ENCODE results near the gene TMEM128. TPM values are rescaled to one million over a fixed set of nuclear protein-coding genes. Genes with fewer than 3 reads are reported as not detected.
A peak's percentile ranks its signal among the peaks of the same experiment; 100 is the strongest.
"Not testable (repeated sequence)": the region's sequence is repeated elsewhere in the genome, so short reads cannot be mapped to it uniquely, and the experiment has no call there.

Gene TMEM128
- total and polyA plus RNA-seq, 3 donors from 2014 or later, result 22.3 to 47.4 (median 24.6) TPM

GRCh38 chr4:4259484-4260100 lies 11.6 kb upstream of the TMEM128 start:
- DNase-seq, result no peak
- intact Hi-C loops (cut with DNase I; ENCODE audit: low total_unique reads), result no loop called here
- Histone ChIP-seq H3K4me1 (no peaks in the 10 kb centered on the region), H3K36me3 (ENCODE audit: low read depth, missing control alignments) (no peaks in the 10 kb centered on the region), H3K9me3 (no peaks in the 10 kb centered on the region), H3K27ac (no peak overlapping the region), H3K27me3 (no peaks in the 10 kb centered on the region), H3K4me3 (no peak overlapping the region)
- no peak for TF ChIP-seq POLR2A (IDR thresholded peaks at IDR 0.05)
- TF ChIP-seq, protein P1, sequence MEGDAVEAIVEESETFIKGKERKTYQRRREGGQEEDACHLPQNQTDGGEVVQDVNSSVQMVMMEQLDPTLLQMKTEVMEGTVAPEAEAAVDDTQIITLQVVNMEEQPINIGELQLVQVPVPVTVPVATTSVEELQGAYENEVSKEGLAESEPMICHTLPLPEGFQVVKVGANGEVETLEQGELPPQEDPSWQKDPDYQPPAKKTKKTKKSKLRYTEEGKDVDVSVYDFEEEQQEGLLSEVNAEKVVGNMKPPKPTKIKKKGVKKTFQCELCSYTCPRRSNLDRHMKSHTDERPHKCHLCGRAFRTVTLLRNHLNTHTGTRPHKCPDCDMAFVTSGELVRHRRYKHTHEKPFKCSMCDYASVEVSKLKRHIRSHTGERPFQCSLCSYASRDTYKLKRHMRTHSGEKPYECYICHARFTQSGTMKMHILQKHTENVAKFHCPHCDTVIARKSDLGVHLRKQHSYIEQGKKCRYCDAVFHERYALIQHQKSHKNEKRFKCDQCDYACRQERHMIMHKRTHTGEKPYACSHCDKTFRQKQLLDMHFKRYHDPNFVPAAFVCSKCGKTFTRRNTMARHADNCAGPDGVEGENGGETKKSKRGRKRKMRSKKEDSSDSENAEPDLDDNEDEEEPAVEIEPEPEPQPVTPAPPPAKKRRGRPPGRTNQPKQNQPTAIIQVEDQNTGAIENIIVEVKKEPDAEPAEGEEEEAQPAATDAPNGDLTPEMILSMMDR (IDR thresholded peaks at IDR 0.05), result no peak
- WGBS, 2 donors, result 49 to 51% methylated on average over 9 of the region's 9 CpGs

DNA sequence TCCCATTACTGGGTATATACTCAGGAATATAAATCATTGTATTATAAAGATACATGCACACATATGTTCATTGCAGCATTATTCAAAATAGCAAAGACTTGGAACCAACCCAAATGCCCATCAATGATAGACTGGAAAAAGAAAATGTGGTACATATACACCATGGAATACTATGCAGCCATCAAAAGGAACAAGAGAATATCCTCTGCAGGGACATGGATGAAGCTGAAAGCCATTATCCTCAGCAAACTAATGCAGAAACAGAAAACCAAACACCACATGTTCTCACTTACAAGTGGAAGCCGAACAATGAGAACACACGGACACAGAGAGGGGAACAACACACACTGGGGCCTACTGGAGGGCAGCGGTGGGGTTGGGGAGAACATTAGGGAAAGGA lies 9.7 kb upstream of the TMEM128 start:
- H3K4me3 ChIP-seq; H3K27ac ChIP-seq; H3K9me3 ChIP-seq; DNase-seq; H3K27me3 ChIP-seq; H3K36me3 ChIP-seq (ENCODE audit: low read depth, missing control alignments); intact Hi-C loops (cut with DNase I; ENCODE audit: low total_unique reads); H3K4me1 ChIP-seq: not testable (repeated sequence)
- WGBS, 2 donors, result 59 to 100% methylated on average over 3 of the region's 3 CpGs

- DNase-seq, result no peak
Measured at GRCh38 chr4:4256799-4257198, 8.8 kb upstream of the TMEM128 start.

GRCh38 chr4:4254666-4255065 lies 6.6 kb upstream of the TMEM128 start:
- Histone ChIP-seq H3K4me3 (no peak overlapping the region), H3K9me3 (no peaks in the 10 kb centered on the region), H3K27me3 (no peaks in the 10 kb centered on the region), H3K36me3 (ENCODE audit: low read depth, missing control alignments) (no peaks in the 10 kb centered on the region), H3K4me1 (no peaks in the 10 kb centered on the region), H3K27ac (no peak overlapping the region)
- peak; percentile 62 for DNase-seq
- intact Hi-C loops (cut with DNase I; ENCODE audit: low total_unique reads), result no loop called here
- 75 to 81% methylated on average over 6 of the region's 6 CpGs for WGBS, 2 donors
- TF ChIP-seq POLR2A (IDR thresholded peaks at IDR 0.05), result no peak
- TF ChIP-seq, protein P1 (IDR thresholded peaks at IDR 0.05), result no peak

More at GRCh38 chr4:4256799-4257198, 8.8 kb upstream of the TMEM128 start:
- Histone ChIP-seq H3K4me1 (no peaks in the 10 kb centered on the region), H3K4me3 (no peak overlapping the region), H3K27me3 (no peaks in the 10 kb centered on the region), H3K27ac (no peak overlapping the region), H3K36me3 (ENCODE audit: low read depth, missing control alignments) (no peaks in the 10 kb centered on the region), H3K9me3 (no peaks in the 10 kb centered on the region)
- WGBS, 2 donors, result 74 to 87% methylated on average over 10 of the region's 10 CpGs
- intact Hi-C loops (cut with DNase I; ENCODE audit: low total_unique reads), result no loop called here
- TF ChIP-seq, protein P1 (IDR thresholded peaks at IDR 0.05), result no peak
- TF ChIP-seq POLR2A (IDR thresholded peaks at IDR 0.05), result no peak

GRCh38 chr4:4254199-4254598 lies 6.2 kb upstream of the TMEM128 start:
- Histone ChIP-seq H3K27ac (no peak overlapping the region), H3K4me1 (no peaks in the 10 kb centered on the region), H3K9me3 (no peaks in the 10 kb centered on the region), H3K4me3 (no peak overlapping the region), H3K27me3 (no peaks in the 10 kb centered on the region), H3K36me3 (ENCODE audit: low read depth, missing control alignments) (no peaks in the 10 kb centered on the region)
- DNase-seq, result no peak
- 84 to 88% methylated on average over 11 of the region's 11 CpGs for WGBS, 2 donors
- no peak for TF ChIP-seq POLR2A (IDR thresholded peaks at IDR 0.05)
- TF ChIP-seq, protein P1 (IDR thresholded peaks at IDR 0.05), result no peak
- intact Hi-C loops (cut with DNase I; ENCODE audit: low total_unique reads), result no loop called here
